BE2C (cell line): ENCODE results near the gene PRKD2.

Experiments
- DNase-seq: peaks from one replicate; pipeline ENCODE4 v3.0.0-alpha.2; 2020
- H3K27me3 ChIP-seq: fragments of 250-450 bp; sonication (Bioruptor Pico); 2 replicates; pipeline ENCODE4 v1.5.1; 2020; ENCODE audit warnings: mild to moderate bottlenecking
- H3K36me3 ChIP-seq: fragments of 250-450 bp; sonication (Bioruptor Pico); 2 replicates; pipeline ENCODE4 v1.5.1; 2020; ENCODE audit warnings: mild to moderate bottlenecking
- H3K4me1 ChIP-seq: fragments of 250-450 bp; sonication (Bioruptor Pico); 2 replicates; pipeline ENCODE4 v1.5.1; 2020
- H3K4me3 ChIP-seq: 2 replicates; pipeline ENCODE4 v1.5.1; 2011; ENCODE audit warnings: low read depth, low read length
- H3K9me3 ChIP-seq: fragments of 250-450 bp; sonication (Bioruptor Pico); 2 replicates; pipeline ENCODE4 v1.5.1; 2020
- TF ChIP-seq, protein P1 (sequence below): IDR thresholded peaks from 2 replicates; pipeline ENCODE4 v1.5.1; 2012; ENCODE audit warnings: mild to moderate bottlenecking, low read depth, low read length

The PRKD2 gene

DNA sequence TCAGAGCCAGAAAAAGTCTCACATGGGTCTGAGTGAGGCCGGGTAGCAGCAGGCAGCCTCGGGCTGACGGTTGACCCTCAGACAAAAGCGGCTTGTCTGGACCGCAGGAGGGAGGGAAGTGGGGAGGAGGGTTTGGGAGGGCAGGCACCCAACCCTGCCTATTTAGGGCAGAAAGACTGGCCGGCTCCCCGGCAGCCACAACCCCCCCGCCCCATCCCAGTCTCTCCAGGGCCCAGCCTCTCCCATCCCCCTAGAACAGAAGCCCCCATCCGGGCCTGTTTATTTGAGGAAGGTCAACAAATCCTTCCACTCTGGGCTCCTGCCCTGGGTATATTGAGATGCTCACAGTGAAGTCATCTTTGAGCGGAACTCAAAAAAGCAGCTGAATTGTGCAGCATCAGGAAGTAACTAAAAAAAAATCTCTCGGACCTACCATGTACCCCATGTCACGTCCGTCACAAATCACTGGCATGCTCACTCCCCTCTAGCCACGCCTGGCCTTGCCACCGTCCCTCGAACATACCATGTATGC, 62.2 kb downstream of the PRKD2 start:
- no peak for DNase-seq
- H3K4me1 ChIP-seq = no peaks in the 10 kb centered on the region

DNA sequence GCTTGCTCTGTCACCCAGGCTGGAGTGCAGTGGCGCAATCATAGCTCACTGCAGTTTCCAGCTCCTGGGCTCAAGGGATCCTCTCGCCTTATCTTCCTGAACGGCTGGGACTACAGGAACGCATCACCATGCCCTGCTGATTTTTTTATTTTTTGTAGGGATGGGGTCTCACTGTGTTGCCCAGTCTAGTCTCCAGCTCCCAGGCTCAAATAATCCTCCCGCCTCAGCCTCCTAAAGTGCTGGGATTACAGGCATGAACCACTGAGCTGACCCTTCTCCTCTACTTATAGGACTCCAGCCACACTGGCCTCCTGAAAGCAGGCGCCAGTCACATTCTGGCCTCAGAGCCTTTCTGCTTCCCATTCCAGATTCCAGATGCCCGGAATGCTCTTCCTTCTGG, 66.5 kb downstream of the PRKD2 start:
- H3K4me1 ChIP-seq = no peaks in the 10 kb centered on the region
- TF ChIP-seq, protein P1, sequence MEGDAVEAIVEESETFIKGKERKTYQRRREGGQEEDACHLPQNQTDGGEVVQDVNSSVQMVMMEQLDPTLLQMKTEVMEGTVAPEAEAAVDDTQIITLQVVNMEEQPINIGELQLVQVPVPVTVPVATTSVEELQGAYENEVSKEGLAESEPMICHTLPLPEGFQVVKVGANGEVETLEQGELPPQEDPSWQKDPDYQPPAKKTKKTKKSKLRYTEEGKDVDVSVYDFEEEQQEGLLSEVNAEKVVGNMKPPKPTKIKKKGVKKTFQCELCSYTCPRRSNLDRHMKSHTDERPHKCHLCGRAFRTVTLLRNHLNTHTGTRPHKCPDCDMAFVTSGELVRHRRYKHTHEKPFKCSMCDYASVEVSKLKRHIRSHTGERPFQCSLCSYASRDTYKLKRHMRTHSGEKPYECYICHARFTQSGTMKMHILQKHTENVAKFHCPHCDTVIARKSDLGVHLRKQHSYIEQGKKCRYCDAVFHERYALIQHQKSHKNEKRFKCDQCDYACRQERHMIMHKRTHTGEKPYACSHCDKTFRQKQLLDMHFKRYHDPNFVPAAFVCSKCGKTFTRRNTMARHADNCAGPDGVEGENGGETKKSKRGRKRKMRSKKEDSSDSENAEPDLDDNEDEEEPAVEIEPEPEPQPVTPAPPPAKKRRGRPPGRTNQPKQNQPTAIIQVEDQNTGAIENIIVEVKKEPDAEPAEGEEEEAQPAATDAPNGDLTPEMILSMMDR = no peak
- H3K36me3 ChIP-seq = no peaks in the 10 kb centered on the region
- H3K4me3 ChIP-seq = no peak overlapping the region
- no peaks in the 10 kb centered on the region; the same call in 1 of the 2 replicates for H3K9me3 ChIP-seq
- H3K27me3 ChIP-seq = no peaks in the 10 kb centered on the region
- no peak for DNase-seq

More for the DNA sequence above, 62.2 kb downstream of the PRKD2 start:
- H3K4me3 ChIP-seq = no peak overlapping the region
- H3K27me3 ChIP-seq = no peaks in the 10 kb centered on the region
- no peaks in the 10 kb centered on the region for H3K9me3 ChIP-seq
- no peaks in the 10 kb centered on the region for H3K36me3 ChIP-seq
- TF ChIP-seq, protein P1 = no peak

DNA sequence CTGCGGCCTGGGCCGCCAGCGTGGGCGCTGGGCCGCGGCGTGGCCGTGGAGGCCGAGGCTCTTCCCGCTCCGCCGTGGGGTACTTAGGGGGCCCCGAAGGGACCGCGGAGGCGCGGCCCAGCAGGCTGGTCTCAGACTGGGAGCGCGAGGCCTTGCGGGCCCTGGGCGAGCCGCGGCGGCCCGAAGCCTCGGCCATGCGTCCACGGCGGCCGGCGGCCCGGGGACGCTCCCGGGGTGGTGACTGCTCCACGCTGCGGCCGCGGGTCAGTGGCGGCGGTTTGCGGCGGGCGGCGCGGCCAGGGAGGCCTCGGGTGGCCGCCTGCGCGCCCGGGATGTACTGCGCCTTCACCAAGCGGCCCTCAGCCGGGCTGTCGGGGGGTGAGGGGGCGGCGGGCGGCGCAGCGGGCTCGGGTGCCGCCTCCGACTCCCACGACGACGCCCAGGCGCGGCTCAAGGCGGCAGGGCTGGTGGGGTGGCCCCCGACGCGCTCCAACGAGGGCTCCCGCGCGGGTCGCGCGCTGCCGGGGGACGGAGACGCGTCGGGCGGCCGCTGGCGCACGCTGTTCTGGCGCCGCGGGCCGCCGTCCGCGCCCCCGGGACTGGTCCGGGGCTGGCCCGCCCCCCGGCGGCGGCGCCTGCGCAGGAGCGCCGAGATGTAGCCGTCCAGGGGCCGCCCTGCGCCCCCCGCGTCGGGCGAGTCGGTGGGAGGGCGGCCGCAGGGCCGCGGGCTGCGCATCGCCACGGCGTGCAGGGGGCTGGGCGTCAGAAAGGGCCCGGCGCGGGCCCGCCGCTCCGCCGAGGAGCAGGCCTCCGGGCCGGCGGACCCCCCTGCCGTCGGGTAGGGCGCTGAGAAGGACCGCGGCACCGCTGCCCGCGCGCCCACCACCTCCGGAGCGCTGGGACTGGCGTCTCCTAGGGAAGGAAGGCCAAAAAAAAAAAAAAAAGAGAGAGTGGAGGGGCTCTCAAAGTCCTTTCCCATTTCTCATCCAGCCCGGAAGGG, 67.7 kb downstream of the PRKD2 start:
- Histone ChIP-seq H3K4me3 (no peak overlapping the region), H3K4me1 (no peaks in the 10 kb centered on the region), H3K9me3 (no peaks in the 10 kb centered on the region; the same call in 1 of the 2 replicates), H3K27me3 (no peaks in the 10 kb centered on the region), H3K36me3 (no peaks in the 10 kb centered on the region)
- no peak for DNase-seq
- TF ChIP-seq, protein P1 = no peak

DNA sequence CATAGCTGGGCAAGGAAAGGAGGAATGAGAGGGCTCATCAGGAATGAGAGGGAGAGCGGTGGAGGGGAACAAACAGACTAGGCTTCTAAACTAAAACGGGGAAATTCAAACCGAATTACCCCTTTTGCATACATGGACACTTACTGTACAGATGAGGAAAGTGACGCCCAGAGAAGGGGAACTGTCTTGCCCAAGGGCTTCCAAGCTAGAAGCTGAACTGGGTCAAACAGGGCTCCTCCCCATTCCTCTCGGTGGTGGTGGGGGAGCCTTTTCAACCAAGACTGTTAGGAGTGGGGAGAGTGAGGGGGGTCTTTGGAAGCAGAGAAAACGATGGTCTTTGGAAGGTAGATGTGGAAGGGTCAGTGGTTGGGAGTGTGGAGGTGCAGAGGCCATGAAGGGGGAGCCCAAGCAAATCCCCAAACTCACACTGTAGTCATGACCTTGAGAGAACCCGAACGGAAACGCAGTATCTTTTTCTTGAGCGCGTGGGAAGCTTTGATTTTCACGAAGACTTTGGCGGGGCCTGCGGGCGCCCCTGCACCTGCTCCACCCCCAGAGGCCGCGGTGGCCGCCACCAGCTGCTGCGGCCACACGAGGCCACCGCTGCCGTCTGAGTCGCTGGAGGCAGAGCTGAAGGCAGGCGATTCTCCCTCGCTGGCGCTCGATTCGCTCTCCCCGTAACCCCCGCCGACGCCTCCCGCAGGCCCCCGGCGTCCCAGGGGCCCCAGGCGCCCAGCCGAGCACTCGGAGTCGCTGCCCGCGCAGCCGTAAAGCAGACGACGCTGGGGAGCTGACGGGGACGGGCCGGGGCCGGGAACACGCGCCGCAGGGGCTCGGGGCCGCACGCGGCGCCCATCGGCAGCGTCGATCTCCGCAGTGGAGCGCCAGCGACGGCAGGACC, 68.6 kb downstream of the PRKD2 start:
- Histone ChIP-seq H3K9me3 (no peaks in the 10 kb centered on the region; the same call in 1 of the 2 replicates), H3K4me1 (no peaks in the 10 kb centered on the region), H3K36me3 (no peaks in the 10 kb centered on the region), H3K4me3 (no peak overlapping the region), H3K27me3 (no peaks in the 10 kb centered on the region)
- no peak for DNase-seq
- TF ChIP-seq, protein P1 = no peak

DNA sequence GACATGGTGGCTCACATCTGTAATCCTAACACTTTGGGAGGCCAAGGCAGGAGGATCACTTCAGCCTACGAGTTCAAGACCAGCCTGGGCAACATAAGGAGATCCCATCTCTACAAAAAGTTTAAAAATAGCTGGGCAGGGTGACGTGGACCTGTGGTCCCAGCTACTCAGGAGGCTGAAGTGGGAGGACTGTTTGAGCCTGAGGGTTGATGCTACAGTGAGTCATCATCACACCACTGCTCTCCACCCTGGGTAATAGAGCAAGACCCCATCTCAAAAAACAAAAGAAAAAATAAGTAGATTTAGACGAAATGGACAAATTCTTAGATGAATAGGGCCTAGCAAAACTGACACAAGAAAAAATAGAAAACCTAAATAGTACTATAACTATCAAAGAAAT, 70.5 kb downstream of the PRKD2 start:
- Histone ChIP-seq H3K4me1 (no peaks in the 10 kb centered on the region), H3K4me3 (no peak overlapping the region), H3K9me3 (no peaks in the 10 kb centered on the region; the same call in 1 of the 2 replicates), H3K36me3 (no peaks in the 10 kb centered on the region), H3K27me3 (no peaks in the 10 kb centered on the region)
- TF ChIP-seq, protein P1 = no peak
- DNase-seq = no peak
